Keratinocyte (primary cell): ENCODE results near the gene STK32C. TPM values are rescaled to one million over a fixed set of nuclear protein-coding genes. Genes with fewer than 3 reads are reported as not detected.

ENCODE experiments used
- DNase-seq: peaks from one replicate; pipeline ENCODE4 v3.0.0-alpha.2; 2011; ENCODE audit warnings: low read depth, missing footprints, low spot score
- FAIRE-seq: peaks from 2 replicates; lab custom pipeline; 2011; peaks lifted over from hg19 to GRCh38; lab: Jason Lieb, UNC
- H2AFZ ChIP-seq: 2 replicates; pipeline ENCODE4 v1.6.0; 2012; ENCODE audit warnings: low read length, control low read depth, inconsistent platforms; ENCODE audit not compliant: control insufficient read depth
- H3K27ac ChIP-seq: 2 replicates; pipeline ENCODE4 v1.5.1; 2011; ENCODE audit warnings: low read length; ENCODE audit not compliant: control insufficient read depth, insufficient read depth
- H3K27me3 ChIP-seq: 3 replicates; pipeline ENCODE4 v1.6.0; 2011; ENCODE audit warnings: low read length; ENCODE audit not compliant: control insufficient read depth, insufficient read depth; ENCODE audit errors: extremely low read depth
- H3K36me3 ChIP-seq, 2 experiments: 2 replicates in 1 of 2; 3 replicates in 1 of 2; pipeline ENCODE4 v1.5.1; 2011; ENCODE audit warnings: low read length in 2 of 2, mild to moderate bottlenecking in 1 of 2; ENCODE audit not compliant: control insufficient read depth in 2 of 2, insufficient read depth in 2 of 2; ENCODE audit errors: extremely low read depth in 1 of 2
- H3K4me1 ChIP-seq: 3 replicates; pipeline ENCODE4 v1.5.1; 2011; ENCODE audit warnings: low read length; ENCODE audit not compliant: control insufficient read depth, insufficient read depth; ENCODE audit errors: extremely low read depth
- H3K4me2 ChIP-seq: 3 replicates; pipeline ENCODE4 v1.6.0; 2011; ENCODE audit warnings: low read depth, low read length; ENCODE audit not compliant: control insufficient read depth, insufficient read depth; ENCODE audit errors: extremely low read depth
- H3K4me3 ChIP-seq, 3 experiments: fragments of 200-600 bp in 1 of 3; sonication (generic) in 1 of 3; 2 replicates in 2 of 3; 3 replicates in 1 of 3; pipeline ENCODE4 v1.5.1; 2011 to 2016; ENCODE audit warnings: low read length in 3 of 3, mild to moderate bottlenecking in 3 of 3, control low read depth in 2 of 3, inconsistent platforms in 1 of 3, low read depth in 1 of 3, mixed read lengths in 1 of 3, mixed run types in 1 of 3, moderate library complexity in 1 of 3; ENCODE audit not compliant: control insufficient read depth in 2 of 3, insufficient read depth in 2 of 3; ENCODE audit errors: extremely low read depth in 1 of 3
- H3K79me2 ChIP-seq: 2 replicates; pipeline ENCODE4 v1.6.0; 2012; ENCODE audit warnings: low read length; ENCODE audit not compliant: control insufficient read depth, insufficient read depth
- H3K9ac ChIP-seq: 3 replicates; pipeline ENCODE4 v1.6.0; 2011; ENCODE audit warnings: low read length; ENCODE audit not compliant: control insufficient read depth, insufficient read depth; ENCODE audit errors: extremely low read depth
- H3K9me1 ChIP-seq: 3 replicates; pipeline ENCODE4 v1.6.0; 2011; ENCODE audit warnings: low read length; ENCODE audit not compliant: control insufficient read depth, insufficient read depth; ENCODE audit errors: extremely low read depth
- H3K9me3 ChIP-seq: 2 replicates; pipeline ENCODE4 v1.5.1; 2012; ENCODE audit warnings: low read depth, low read length; ENCODE audit not compliant: control insufficient read depth
- H4K20me1 ChIP-seq: 3 replicates; pipeline ENCODE4 v1.6.0; 2011; ENCODE audit warnings: low read length; ENCODE audit not compliant: control insufficient read depth, insufficient read depth; ENCODE audit errors: extremely low read depth
- CTCF ChIP-seq, 3 experiments: IDR thresholded peaks in 1 of 3; conservative IDR thresholded peaks in 1 of 3; optimal IDR thresholded peaks in 1 of 3; 2 replicates in 2 of 3; 3 replicates in 1 of 3; pipeline versions ENCODE3 to v1.5.1; 2011; ENCODE audit warnings: low read length in 3 of 3, mild to moderate bottlenecking in 3 of 3, moderate library complexity in 2 of 3, control low read depth in 1 of 3, inconsistent platforms in 1 of 3; ENCODE audit not compliant: insufficient read depth in 2 of 3; ENCODE audit errors: extremely low read depth in 1 of 3
- EZH2 ChIP-seq: IDR thresholded peaks from one replicate; pipeline ENCODE4 v1.6.1; 2012; ENCODE audit warnings: inconsistent platforms, mild to moderate bottlenecking, low read length, moderate library complexity
- dilution Hi-C: fragments of 300-500 bp; cut with MboI; formaldehyde crosslinking; loops from one replicate; pipeline ENCODE4 v1.7.0; 2020; ENCODE audit warnings: low sequenced_read_pairs; ENCODE audit not compliant: extremely low pct_ligation_motif_present
- polyA plus RNA-seq, 5 experiments: library from polyadenylated mRNA; depleted of rRNA in 3 of 5; stranded (reverse) in 3 of 5; stranded (forward) in 1 of 5; unstranded in 1 of 5; fragments of >200 nt; gene quantifications; 1 replicate in 1 of 5; 2 replicates in 3 of 5; 3 replicates in 1 of 5; pipeline versions ENCODE4 v1.2.1 to v1.2.3, GENCODE V29; 2011 to 2012; ENCODE audit warnings: missing spikeins in 2 of 5, low read depth in 1 of 5, low replicate concordance in 1 of 5

STK32C gene
- polyA plus RNA-seq, 1 donor (not counting 4 experiments of a cell fraction or from before 2014, with no cell fraction given), result 4.1 TPM

DNA sequence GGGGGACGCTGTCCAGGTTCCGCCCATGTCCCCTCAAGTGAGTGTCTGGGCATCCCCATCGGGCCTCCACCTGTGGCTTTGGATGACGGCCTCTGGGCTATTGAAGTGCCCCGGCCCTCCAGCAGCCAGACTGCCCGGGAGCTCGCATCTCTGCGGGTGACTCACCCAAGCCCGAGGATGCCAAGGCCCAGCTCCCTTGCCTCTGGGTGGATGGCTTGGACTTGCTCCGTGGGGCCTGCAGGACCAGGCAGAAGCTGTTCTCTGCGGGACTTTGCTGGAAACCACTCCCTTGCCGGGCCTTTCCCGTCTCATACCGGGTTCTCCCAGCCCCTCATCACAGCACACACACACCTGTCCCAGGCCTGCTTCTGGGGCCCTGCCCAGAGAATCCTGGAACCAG, 98.6 kb downstream of the STK32C start:
- FAIRE-seq, result no peak
- DNase-seq, result no peak

DNA sequence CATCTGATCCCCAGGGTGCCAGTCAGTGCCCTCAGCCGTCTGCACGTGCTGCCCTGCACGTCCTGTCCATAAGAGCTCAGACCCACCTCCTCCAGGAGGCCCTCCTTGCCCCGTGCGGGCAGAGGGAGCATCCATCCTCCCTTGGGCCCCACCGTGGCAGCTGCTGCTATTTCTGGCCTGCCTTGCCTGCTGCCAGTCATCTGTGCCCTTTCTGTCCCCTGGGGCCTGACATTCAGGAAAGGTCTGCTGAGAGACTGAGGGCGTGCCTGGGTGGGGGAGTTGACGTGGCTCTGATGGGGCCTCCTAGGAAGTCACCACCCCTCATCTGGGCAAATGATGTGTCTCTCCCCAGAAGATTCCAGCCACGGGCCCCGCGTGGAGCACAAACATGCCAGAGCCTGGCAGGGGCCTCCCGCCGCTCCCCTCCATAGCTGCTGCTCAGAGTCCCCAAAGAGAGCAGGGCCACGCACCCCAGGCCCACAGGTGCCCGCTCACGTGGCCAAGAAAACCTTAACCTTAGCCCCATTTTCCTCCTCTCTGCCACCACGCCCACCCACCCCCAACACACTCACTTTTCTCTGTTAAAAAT, 99.2 kb downstream of the STK32C start:
- Histone ChIP-seq H3K9me1 (no peaks in the 10 kb centered on the region), H3K36me3 (no peaks in the 10 kb centered on the region), H3K27ac (no peak overlapping the region), H3K27me3 (no peaks in the 10 kb centered on the region), H2AFZ (no peak overlapping the region), H4K20me1 (no peaks in the 10 kb centered on the region), H3K4me3 (no peak overlapping the region), H3K9me3 (no peaks in the 10 kb centered on the region), H3K4me1 (no peaks in the 10 kb centered on the region), H3K4me2 (no peak overlapping the region), H3K79me2 (no peaks in the 10 kb centered on the region), H3K9ac (no peak overlapping the region)
- DNase-seq, result no peak
- TF ChIP-seq CTCF (optimal IDR thresholded peaks at IDR 0.05 in 1 of 3, IDR thresholded peaks at IDR 0.05 in 1 of 3, conservative IDR thresholded peaks at IDR 0.05 in 1 of 3; ENCODE audit: extremely low read depth in 1 of 3, insufficient read depth in 2 of 3, low read length in 3 of 3) (no peak), EZH2 (no peak)
- dilution Hi-C loops, result no loop called here
- FAIRE-seq, result no peak

More for the DNA sequence above, 98.6 kb downstream of the STK32C start:
- Histone ChIP-seq H3K27me3 (no peaks in the 10 kb centered on the region), H4K20me1 (no peaks in the 10 kb centered on the region), H3K4me1 (no peaks in the 10 kb centered on the region), H3K27ac (no peak overlapping the region), H3K4me3 (no peak overlapping the region), H3K9ac (no peak overlapping the region), H3K9me1 (no peaks in the 10 kb centered on the region), H3K9me3 (no peaks in the 10 kb centered on the region), H3K36me3 (no peaks in the 10 kb centered on the region), H3K79me2 (no peaks in the 10 kb centered on the region), H2AFZ (no peak overlapping the region), H3K4me2 (no peak overlapping the region)
- TF ChIP-seq EZH2 (no peak), CTCF (optimal IDR thresholded peaks at IDR 0.05 in 1 of 3, IDR thresholded peaks at IDR 0.05 in 1 of 3, conservative IDR thresholded peaks at IDR 0.05 in 1 of 3; ENCODE audit: extremely low read depth in 1 of 3, insufficient read depth in 2 of 3, low read length in 3 of 3) (no peak)
- dilution Hi-C loops, result no loop called here
